C4-2B (cell line): Measurements from ENCODE around the gene SLC17A6.

ENCODE experiments used
- H3K27ac ChIP-seq: fragments of 450-650 bp; 2 replicates; pipeline ENCODE4 v1.5.1; 2017
- ZFX ChIP-seq: fragments of 450-650 bp; IDR thresholded peaks from 2 replicates; pipeline ENCODE4 v1.6.1; 2017
- TF ChIP-seq, protein P1 (sequence below): fragments of 450-650 bp; conservative IDR thresholded peaks from 2 replicates; pipeline ENCODE4 v1.5.1; 2017; ENCODE audit warnings: mild to moderate bottlenecking

The SLC17A6 gene

DNA sequence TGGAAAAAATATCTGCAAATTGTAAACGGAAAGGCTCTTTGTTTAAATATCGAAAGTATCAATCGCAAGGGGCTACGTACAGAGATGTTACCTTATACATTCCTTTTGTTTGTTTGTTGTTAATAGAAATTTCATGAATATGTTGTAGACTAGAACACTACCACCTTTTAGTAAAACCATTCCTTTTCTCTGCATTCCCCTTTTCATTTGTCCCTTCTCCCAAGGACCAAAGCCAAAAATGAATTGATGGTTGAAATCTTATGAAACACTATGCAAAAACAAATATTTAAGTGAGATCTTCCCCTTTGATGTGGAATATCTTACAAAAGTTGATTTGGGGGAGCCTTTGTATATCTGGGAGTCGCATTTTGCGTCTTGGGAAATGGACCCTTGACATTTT, 2.1 kb downstream of the SLC17A6 start:
- H3K27ac ChIP-seq, result no peak overlapping the region

DNA sequence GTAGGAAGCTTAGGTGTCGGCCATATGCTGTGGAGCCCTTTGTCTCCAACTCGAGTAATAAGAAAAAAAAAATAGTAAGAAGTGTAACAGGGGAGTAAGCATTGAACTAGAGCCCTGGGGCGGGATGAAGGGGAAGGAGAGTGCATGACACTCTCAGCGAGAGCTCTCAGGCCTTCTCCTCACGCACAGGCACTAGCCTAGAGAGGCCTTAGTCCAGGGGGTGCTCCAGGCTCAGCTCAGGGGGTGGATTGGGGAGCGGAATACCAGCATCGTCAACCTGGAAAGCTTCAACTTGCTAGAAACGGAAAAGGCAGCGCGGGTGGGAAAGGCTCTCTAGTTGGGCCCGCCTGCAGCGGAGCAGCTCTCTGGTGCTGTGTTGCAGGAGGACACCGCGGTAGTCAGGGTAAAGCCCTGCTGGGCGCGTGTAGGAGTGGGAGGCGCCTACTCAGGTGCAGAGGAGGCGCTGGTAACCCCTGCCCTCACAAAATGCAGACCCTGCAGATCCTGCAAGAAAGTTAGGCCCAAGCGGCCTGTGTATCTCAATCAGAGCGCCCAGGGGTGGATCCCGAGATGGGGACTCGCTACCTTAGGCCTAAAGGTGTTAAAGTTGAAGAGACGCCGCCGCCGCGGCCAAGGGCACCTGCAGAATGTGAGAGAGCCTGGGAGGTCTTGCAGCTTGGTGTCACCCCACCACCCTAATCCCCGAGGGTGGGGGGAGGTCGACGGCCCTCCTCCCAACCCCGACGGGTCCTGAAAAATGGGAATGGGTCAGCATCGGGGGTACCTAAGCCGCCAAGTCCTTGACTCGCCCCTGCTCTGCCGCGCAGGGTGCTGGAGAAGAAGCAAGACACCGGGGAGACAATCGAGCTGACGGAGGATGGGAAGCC, 2.8 kb downstream of the SLC17A6 start:
- no peak for TF ChIP-seq ZFX
- TF ChIP-seq, protein P1, sequence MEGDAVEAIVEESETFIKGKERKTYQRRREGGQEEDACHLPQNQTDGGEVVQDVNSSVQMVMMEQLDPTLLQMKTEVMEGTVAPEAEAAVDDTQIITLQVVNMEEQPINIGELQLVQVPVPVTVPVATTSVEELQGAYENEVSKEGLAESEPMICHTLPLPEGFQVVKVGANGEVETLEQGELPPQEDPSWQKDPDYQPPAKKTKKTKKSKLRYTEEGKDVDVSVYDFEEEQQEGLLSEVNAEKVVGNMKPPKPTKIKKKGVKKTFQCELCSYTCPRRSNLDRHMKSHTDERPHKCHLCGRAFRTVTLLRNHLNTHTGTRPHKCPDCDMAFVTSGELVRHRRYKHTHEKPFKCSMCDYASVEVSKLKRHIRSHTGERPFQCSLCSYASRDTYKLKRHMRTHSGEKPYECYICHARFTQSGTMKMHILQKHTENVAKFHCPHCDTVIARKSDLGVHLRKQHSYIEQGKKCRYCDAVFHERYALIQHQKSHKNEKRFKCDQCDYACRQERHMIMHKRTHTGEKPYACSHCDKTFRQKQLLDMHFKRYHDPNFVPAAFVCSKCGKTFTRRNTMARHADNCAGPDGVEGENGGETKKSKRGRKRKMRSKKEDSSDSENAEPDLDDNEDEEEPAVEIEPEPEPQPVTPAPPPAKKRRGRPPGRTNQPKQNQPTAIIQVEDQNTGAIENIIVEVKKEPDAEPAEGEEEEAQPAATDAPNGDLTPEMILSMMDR, result no peak
- H3K27ac ChIP-seq, result no peak overlapping the region

More for the DNA sequence above, 2.1 kb downstream of the SLC17A6 start:
- TF ChIP-seq, protein P1, result no peak
- TF ChIP-seq ZFX, result no peak

DNA sequence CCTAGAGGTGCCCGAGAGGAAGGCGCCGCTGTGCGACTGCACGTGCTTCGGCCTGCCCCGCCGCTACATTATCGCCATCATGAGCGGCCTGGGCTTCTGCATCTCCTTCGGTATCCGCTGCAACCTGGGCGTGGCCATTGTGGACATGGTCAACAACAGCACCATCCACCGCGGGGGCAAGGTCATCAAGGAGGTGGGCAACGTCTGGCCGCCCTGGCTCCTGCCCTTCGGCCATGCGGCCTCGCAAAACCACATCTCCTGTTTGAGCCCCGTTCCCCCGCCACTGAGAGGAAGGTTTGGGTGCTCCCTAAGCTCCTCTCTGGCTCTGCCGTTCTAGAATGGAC, 3.4 kb downstream of the SLC17A6 start:
- TF ChIP-seq, protein P1, result no peak
- no peak for TF ChIP-seq ZFX
- H3K27ac ChIP-seq, result no peak overlapping the region

DNA sequence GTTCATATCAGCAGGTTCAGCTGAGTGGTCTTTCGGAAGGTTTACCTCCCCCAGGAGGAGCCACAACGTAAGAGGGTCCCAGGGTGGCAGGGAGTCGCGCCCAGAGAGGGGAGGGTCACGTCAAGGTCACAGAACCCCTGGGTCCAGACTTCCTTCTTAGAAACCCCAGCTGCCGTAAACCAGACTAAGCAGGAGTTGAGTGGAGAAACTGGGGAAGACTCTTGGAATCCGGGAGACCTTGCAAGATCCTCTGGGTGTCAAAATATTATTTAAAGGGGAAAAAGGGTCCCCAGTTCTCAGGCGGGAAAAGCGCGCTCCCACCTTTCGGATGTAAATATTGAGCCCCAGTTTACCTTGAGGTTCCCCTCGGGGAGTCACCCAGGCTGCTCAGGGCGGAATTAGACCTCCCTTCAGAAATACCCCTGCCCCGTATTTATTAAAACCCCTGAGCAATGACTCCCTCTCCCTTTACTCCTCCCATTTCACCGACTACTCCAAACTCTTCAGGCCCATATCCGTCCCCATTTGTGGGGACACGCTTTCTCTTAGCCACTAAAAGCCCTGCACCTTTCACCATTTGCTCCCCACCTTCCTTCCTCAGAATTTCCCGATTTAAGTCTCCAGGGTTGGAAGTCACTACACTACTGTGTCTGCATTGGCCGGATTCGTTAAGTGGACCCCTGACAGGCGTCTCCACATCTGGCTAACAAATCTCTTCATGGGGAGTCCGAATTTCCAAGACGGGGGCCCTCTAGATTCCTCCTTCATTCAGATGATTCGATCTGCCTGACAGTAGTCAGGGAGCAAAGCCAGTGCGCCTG, 4.2 kb downstream of the SLC17A6 start:
- H3K27ac ChIP-seq, result no peak overlapping the region

DNA sequence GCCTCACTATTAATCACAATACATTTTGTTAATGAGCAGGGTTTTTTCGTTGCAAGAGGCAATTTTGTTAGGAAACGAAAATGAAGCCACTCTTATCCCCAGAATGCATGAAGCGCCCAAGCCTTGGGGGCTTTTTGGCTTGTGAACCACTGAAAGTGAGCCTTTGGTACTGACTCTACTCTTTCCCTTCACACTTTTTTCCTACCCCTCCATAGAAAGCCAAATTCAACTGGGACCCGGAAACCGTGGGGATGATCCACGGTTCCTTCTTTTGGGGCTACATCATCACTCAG, 4.8 kb downstream of the SLC17A6 start:
- TF ChIP-seq, protein P1, result no peak
- TF ChIP-seq ZFX, result no peak
- no peak overlapping the region for H3K27ac ChIP-seq

More for the DNA sequence above, 4.2 kb downstream of the SLC17A6 start:
- TF ChIP-seq ZFX, result no peak
- TF ChIP-seq, protein P1, result no peak

DNA sequence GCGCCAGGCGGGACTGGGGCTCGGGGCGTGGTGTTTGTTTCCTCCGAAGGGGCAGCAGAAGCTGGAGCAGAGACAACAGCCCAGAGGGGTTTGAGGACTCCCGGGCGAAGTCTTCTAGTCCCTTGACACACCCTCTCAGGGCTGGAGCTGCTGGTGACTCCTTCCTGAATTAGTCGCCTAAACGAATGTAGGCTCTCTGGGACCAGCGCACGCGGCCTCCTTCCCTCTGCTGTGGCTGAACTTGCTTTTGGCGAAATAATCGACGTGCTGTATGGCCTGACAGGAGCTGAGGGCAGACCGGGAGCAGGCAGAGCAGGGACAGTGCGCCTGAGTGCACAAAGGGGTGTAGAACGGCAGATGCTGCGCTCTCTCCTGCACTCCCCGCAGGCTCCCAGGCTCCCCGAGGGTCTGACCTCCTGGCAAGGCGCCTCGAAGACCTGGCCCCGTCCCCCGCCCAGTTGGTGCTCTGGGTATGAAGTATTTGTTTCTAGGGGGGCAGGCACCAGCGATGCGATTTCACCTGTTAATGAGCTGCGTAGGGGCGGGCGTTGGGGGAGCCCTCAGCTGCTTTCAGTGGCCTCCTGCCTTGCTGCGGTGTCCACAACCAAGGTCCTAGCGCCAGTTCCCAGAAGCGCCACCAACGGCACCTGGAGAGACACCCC, 5.3 kb downstream of the SLC17A6 start:
- TF ChIP-seq, protein P1, result no peak
- H3K27ac ChIP-seq, result no peak overlapping the region

DNA sequence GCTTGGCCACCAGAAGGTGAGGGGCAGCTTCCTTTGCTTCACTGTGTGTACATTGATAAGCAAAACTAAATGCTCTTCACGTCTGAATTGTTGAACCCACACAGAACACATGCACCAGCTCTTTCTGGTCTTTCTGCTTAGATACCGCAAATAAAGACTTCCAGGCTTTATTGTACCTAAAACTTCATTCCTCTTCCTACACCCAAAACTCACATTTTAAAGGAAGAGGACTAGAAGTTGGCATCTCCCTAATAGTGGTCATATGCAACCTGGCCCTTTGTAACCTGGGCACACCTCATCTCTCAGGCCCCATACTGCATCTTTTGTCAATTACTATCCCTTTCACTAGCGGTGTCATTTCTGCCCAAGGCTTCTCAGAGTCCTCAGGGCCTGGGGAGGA, 5.9 kb downstream of the SLC17A6 start:
- no peak overlapping the region for H3K27ac ChIP-seq
- TF ChIP-seq, protein P1, result no peak
- TF ChIP-seq ZFX, result no peak
